Activated T-cell treated with anti-CD3 and anti-CD28 coated beads, Interleukin-2, amount 50 U/mL, for 72 hours (primary cell): ENCODE results near the gene HOXD8. TPM values are rescaled to one million over a fixed set of nuclear protein-coding genes. Genes with fewer than 3 reads are reported as not detected.

Source experiments
- ATAC-seq, 2 donors: fragments of 150-1000 bp; cut with Tn5 transposase; replicated peaks in 1 of 2; 2 replicates each; pipeline ENCODE4 v1.10.0; 2021; ENCODE audit warnings: moderate library complexity in 2 of 2, mild to moderate bottlenecking in 1 of 2
- DNase-seq, 2 donors: peaks; one replicate each; pipeline ENCODE4 v3.0.0; 2021 to 2022; ENCODE audit warnings: mixed read lengths in 1 of 2
- H3K27ac Mint-ChIP-seq: one replicate; pipeline ENCODE4 v1.8.0; 2022; ENCODE audit warnings: mild to moderate bottlenecking, moderate library complexity, mixed read lengths
- H3K27me3 Mint-ChIP-seq: one replicate; pipeline ENCODE4 v1.8.0; 2022; ENCODE audit warnings: low read depth, mixed read lengths
- H3K36me3 Mint-ChIP-seq, 2 donors: one replicate each; pipeline ENCODE4 v1.8.0; 2022; ENCODE audit warnings: mixed read lengths in 2 of 2, mild to moderate bottlenecking in 1 of 2; ENCODE audit not compliant: insufficient read depth in 2 of 2
- H3K4me1 Mint-ChIP-seq: one replicate; pipeline ENCODE4 v1.8.0; 2022; ENCODE audit warnings: low read depth, mixed read lengths
- H3K4me3 Mint-ChIP-seq, 2 donors: one replicate each; pipeline ENCODE4 v1.8.0; 2022; ENCODE audit warnings: mild to moderate bottlenecking in 2 of 2, mixed read lengths in 2 of 2, moderate library complexity in 2 of 2
- H3K9me3 Mint-ChIP-seq, 2 donors: one replicate each; pipeline ENCODE4 v1.8.0; 2022; ENCODE audit warnings: mixed read lengths in 2 of 2
- total RNA-seq, 2 donors: library from RNA; stranded (reverse); gene quantifications; one replicate each; pipeline ENCODE4 v1.2.3, GENCODE V29; 2022

HOXD8 gene
- total RNA-seq, 2 donors from 2014 or later, result not detected

- ATAC-seq, result no peak
Observed at GRCh38 chr2:176137906-176138305, 8.4 kb downstream of the HOXD8 start.

GRCh38 chr2:176138526-176138922 is 9.0 kb downstream of the HOXD8 start:
- Mint-ChIP-seq H3K4me3 (peak overlapping the region; percentile 55 to 70), H3K27ac (no peak overlapping the region), H3K4me1 (peaks cover 36% of the 10 kb centered on the region), H3K9me3 (no peaks in the 10 kb centered on the region), H3K36me3 (peaks cover 10 to 12% of the 10 kb centered on the region in 2 donors), H3K27me3 (peaks cover 83% of the 10 kb centered on the region)
- no peak for DNase-seq
- ATAC-seq, result no peak

More at GRCh38 chr2:176137906-176138305, 8.4 kb downstream of the HOXD8 start:
- peaks cover 10 to 12% of the 10 kb centered on the region in 2 donors for H3K36me3 Mint-ChIP-seq
- DNase-seq, result no peak
- H3K4me3 Mint-ChIP-seq, result peak overlapping the region in 1 of 2 donors; percentile 35
- H3K9me3 Mint-ChIP-seq, result no peaks in the 10 kb centered on the region
- H3K27ac Mint-ChIP-seq, result no peak overlapping the region
- peaks cover 36% of the 10 kb centered on the region for H3K4me1 Mint-ChIP-seq
- peaks cover 84% of the 10 kb centered on the region for H3K27me3 Mint-ChIP-seq

- peaks cover 36% of the 10 kb centered on the region for H3K4me1 Mint-ChIP-seq
- no peaks in the 10 kb centered on the region for H3K9me3 Mint-ChIP-seq
- DNase-seq, result no peak
- H3K27me3 Mint-ChIP-seq, result peaks cover 77% of the 10 kb centered on the region
- peaks cover 10 to 12% of the 10 kb centered on the region in 2 donors for H3K36me3 Mint-ChIP-seq
- peak overlapping the region; percentile 55 to 70 for H3K4me3 Mint-ChIP-seq
- no peak for ATAC-seq
- peak overlapping the region; percentile 61 for H3K27ac Mint-ChIP-seq
Observed at GRCh38 chr2:176138923-176139660, 9.6 kb downstream of the HOXD8 start.

GRCh38 chr2:176139661-176140512 is 10.4 kb downstream of the HOXD8 start:
- peaks cover 10 to 12% of the 10 kb centered on the region in 2 donors for H3K36me3 Mint-ChIP-seq
- no peak overlapping the region for H3K27ac Mint-ChIP-seq
- ATAC-seq, result no peak
- peaks cover 36% of the 10 kb centered on the region for H3K4me1 Mint-ChIP-seq
- no peak for DNase-seq
- no peaks in the 10 kb centered on the region for H3K9me3 Mint-ChIP-seq
- peak overlapping the region; percentile 9 to 67 for H3K4me3 Mint-ChIP-seq
- peaks cover 73% of the 10 kb centered on the region for H3K27me3 Mint-ChIP-seq

GRCh38 chr2:176140513-176141317 is 11.2 kb downstream of the HOXD8 start:
- DNase-seq (peak; percentile 79 to 82), ATAC-seq (peak; percentile 92)
- H3K4me3 Mint-ChIP-seq, result peak overlapping the region; percentile 9 to 67
- H3K27ac Mint-ChIP-seq, result no peak overlapping the region
- peaks cover 29% of the 10 kb centered on the region for H3K4me1 Mint-ChIP-seq
- no peaks in the 10 kb centered on the region for H3K9me3 Mint-ChIP-seq
- peaks cover 10 to 11% of the 10 kb centered on the region in 2 donors for H3K36me3 Mint-ChIP-seq
- H3K27me3 Mint-ChIP-seq, result peaks cover 73% of the 10 kb centered on the region

- no peaks in the 10 kb centered on the region for H3K9me3 Mint-ChIP-seq
Observed at GRCh38 chr2:176142281-176142680, 12.8 kb downstream of the HOXD8 start.

GRCh38 chr2:176145085-176145969 is 15.8 kb downstream of the HOXD8 start:
- H3K9me3 Mint-ChIP-seq, result no peaks in the 10 kb centered on the region
- H3K4me1 Mint-ChIP-seq, result peaks cover 4% of the 10 kb centered on the region
- H3K27me3 Mint-ChIP-seq, result peaks cover 84% of the 10 kb centered on the region
- H3K4me3 Mint-ChIP-seq, result no peak overlapping the region
- no peak for DNase-seq
- no peaks in the 10 kb centered on the region for H3K36me3 Mint-ChIP-seq
- ATAC-seq, result no peak
- H3K27ac Mint-ChIP-seq, result no peak overlapping the region

More at GRCh38 chr2:176142281-176142680, 12.8 kb downstream of the HOXD8 start:
- Mint-ChIP-seq H3K4me1 (peaks cover 22% of the 10 kb centered on the region), H3K27ac (no peak overlapping the region), H3K27me3 (peaks cover 77% of the 10 kb centered on the region), H3K4me3 (no peak overlapping the region), H3K36me3 (peaks cover 9 to 10% of the 10 kb centered on the region in 2 donors)
- DNase-seq (no peak), ATAC-seq (no peak)

GRCh38 chr2:176146101-176146500 is 16.6 kb downstream of the HOXD8 start:
- Mint-ChIP-seq H3K4me1 (peaks cover 4% of the 10 kb centered on the region), H3K36me3 (no peaks in the 10 kb centered on the region), H3K27me3 (peaks cover 88% of the 10 kb centered on the region), H3K4me3 (no peak overlapping the region), H3K27ac (no peak overlapping the region), H3K9me3 (no peaks in the 10 kb centered on the region)
- ATAC-seq, result no peak
- DNase-seq, result no peak

- ATAC-seq, result no peak
- H3K4me3 Mint-ChIP-seq, result no peak overlapping the region
- no peaks in the 10 kb centered on the region for H3K9me3 Mint-ChIP-seq
- H3K27ac Mint-ChIP-seq, result no peak overlapping the region
- no peaks in the 10 kb centered on the region for H3K36me3 Mint-ChIP-seq
- H3K4me1 Mint-ChIP-seq, result peaks cover 4% of the 10 kb centered on the region
- H3K27me3 Mint-ChIP-seq, result peaks cover 88% of the 10 kb centered on the region
- DNase-seq, result no peak
Observed at GRCh38 chr2:176146645-176147044, 17.1 kb downstream of the HOXD8 start.

- ATAC-seq (no peak), DNase-seq (no peak)
- H3K36me3 Mint-ChIP-seq, result no peaks in the 10 kb centered on the region
- peaks cover 81% of the 10 kb centered on the region for H3K27me3 Mint-ChIP-seq
- H3K27ac Mint-ChIP-seq, result no peak overlapping the region
- peaks cover 4% of the 10 kb centered on the region for H3K4me1 Mint-ChIP-seq
- no peak overlapping the region for H3K4me3 Mint-ChIP-seq
- H3K9me3 Mint-ChIP-seq, result no peaks in the 10 kb centered on the region
Observed at GRCh38 chr2:176147210-176147799, 17.8 kb downstream of the HOXD8 start.

- Mint-ChIP-seq H3K4me1 (peaks cover 4% of the 10 kb centered on the region), H3K4me3 (no peak overlapping the region), H3K27ac (no peak overlapping the region), H3K9me3 (no peaks in the 10 kb centered on the region), H3K36me3 (no peaks in the 10 kb centered on the region), H3K27me3 (peaks cover 80% of the 10 kb centered on the region)
- ATAC-seq, result no peak
- DNase-seq, result no peak
Observed at GRCh38 chr2:176147800-176148496, 18.4 kb downstream of the HOXD8 start.
